MCF 10A (cell line): ENCODE data around the gene HOXB7. TPM values are rescaled to one million over a fixed set of nuclear protein-coding genes. Genes with fewer than 3 reads are reported as not detected.

Experiments
- BruUV-seq: library from RNA; stranded (reverse); fragments of 400-500 nt; replicated peaks from 2 replicates; lab custom pipeline; 2021; lab: Mats Ljungman, UMichigan
- CTCF ChIA-PET: fragments of 300-600 bp; sonication (Branson Sonifier 250); formaldehyde crosslinking; extraction: SDS; loops from one replicate; lab custom pipeline; 2021; ENCODE audit warnings: antibody characterized with exemption, inconsistent platforms; lab: Yijun Ruan, JAX
- POLR2A ChIA-PET: fragments of 300-600, 350-650 bp; sonication (Branson Sonifier 250); formaldehyde crosslinking; extraction: SDS; loops from one replicate; lab custom pipeline; 2020; ENCODE audit warnings: antibody characterized with exemption, inconsistent platforms; lab: Yijun Ruan, JAX
- DNase-seq: peaks from one replicate; pipeline ENCODE4 v3.0.0-alpha.2; 2018; ENCODE audit not compliant: unreplicated experiment
- H3K27ac Mint-ChIP-seq: one replicate; pipeline ENCODE4 v1.8.0; 2022; ENCODE audit warnings: mild to moderate bottlenecking, low read depth, mixed read lengths; ENCODE audit not compliant: unreplicated experiment
- H3K27me3 Mint-ChIP-seq: one replicate; pipeline ENCODE4 v1.8.0; 2022; ENCODE audit warnings: mixed read lengths; ENCODE audit not compliant: insufficient read depth, unreplicated experiment
- H3K36me3 Mint-ChIP-seq: one replicate; pipeline ENCODE4 v1.8.0; 2022; ENCODE audit warnings: mild to moderate bottlenecking, moderate library complexity, mixed read lengths; ENCODE audit not compliant: insufficient read depth, unreplicated experiment
- H3K4me1 Mint-ChIP-seq: one replicate; pipeline ENCODE4 v1.8.0; 2022; ENCODE audit warnings: mixed read lengths; ENCODE audit not compliant: insufficient read depth, unreplicated experiment
- H3K4me3 Mint-ChIP-seq: one replicate; pipeline ENCODE4 v1.8.0; 2022; ENCODE audit warnings: mild to moderate bottlenecking, moderate library complexity, mixed read lengths; ENCODE audit not compliant: unreplicated experiment
- H3K9me3 Mint-ChIP-seq: one replicate; pipeline ENCODE4 v1.8.0; 2022; ENCODE audit warnings: mixed read lengths; ENCODE audit not compliant: unreplicated experiment
- intact Hi-C: fragments of 100-400 bp; cut with micrococcal nuclease; formaldehyde crosslinking; loops from 2 replicates; pipeline ENCODE4 v1.14.1; 2022
- total RNA-seq: library from RNA; stranded (reverse); gene quantifications from 2 replicates; pipeline ENCODE4 v1.2.3, GENCODE V29; 2022
- TF ChIP-seq, protein P1 (sequence below): fragments of 200-600 bp; IDR thresholded peaks from one replicate; pipeline ENCODE4 v1.8.0; 2022; ENCODE audit warnings: antibody characterized with exemption, mild to moderate bottlenecking; ENCODE audit not compliant: unreplicated experiment

The HOXB7 gene
- total RNA-seq, 1 experiment from 2014 or later, result not detected

DNA sequence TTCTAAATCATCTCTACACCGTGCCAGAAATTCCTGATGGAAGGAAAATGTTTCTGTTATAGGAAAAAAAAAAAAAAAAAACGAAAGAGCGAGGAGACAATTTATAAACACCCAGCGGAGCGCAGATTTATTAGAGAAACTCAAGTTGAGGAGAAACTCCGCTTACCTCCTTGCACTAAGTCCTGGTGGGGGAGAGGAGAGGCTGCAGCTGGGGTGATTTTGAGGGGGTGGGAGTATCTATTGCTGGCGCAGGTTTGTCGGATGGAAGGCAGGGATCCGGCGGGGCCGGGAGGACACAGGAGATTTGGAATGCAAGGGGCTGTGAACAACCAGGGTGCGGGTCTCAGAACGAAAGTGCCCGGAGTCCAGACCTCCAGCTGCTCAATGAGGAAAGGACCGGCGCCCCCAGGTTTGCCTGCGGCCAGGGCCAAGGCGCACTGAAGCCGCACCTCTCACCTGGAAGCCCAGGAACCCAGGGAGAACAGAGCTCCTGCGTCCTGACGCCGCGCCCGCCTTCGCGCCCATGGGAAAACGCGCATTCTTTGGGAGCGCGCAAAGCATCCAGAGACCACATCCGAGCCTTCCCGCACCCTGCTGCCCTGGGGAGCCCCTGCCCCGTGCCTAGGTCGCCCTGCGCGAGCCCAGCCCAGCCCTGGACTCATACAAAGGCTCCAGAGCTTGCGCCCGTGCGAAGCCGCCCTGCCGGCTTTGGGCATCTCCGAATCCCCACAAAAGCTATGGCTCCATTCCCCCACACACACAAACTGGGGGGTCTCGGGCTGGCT, 6.8 kb upstream of the HOXB7 start:
- intact Hi-C loops, result loop anchor here (1.0 to 2.0 kb wide), 5 partner anchors 309 to 592 kb away; no protein-coding TSS in a partner anchor
- H3K9me3 Mint-ChIP-seq, result no peaks in the 10 kb centered on the region
- POLR2A ChIA-PET, result interaction anchor here (0.6 kb wide), 1 partner anchor 444 kb away, joined by 3 read pairs; no protein-coding TSS in a partner anchor
- H3K27ac Mint-ChIP-seq, result no peak overlapping the region
- no peak overlapping the region for H3K4me3 Mint-ChIP-seq
- H3K4me1 Mint-ChIP-seq, result peaks cover 4% of the 10 kb centered on the region
- peaks cover 7% of the 10 kb centered on the region for H3K36me3 Mint-ChIP-seq
- no TSS peak for BruUV-seq
- TF ChIP-seq, protein P1, sequence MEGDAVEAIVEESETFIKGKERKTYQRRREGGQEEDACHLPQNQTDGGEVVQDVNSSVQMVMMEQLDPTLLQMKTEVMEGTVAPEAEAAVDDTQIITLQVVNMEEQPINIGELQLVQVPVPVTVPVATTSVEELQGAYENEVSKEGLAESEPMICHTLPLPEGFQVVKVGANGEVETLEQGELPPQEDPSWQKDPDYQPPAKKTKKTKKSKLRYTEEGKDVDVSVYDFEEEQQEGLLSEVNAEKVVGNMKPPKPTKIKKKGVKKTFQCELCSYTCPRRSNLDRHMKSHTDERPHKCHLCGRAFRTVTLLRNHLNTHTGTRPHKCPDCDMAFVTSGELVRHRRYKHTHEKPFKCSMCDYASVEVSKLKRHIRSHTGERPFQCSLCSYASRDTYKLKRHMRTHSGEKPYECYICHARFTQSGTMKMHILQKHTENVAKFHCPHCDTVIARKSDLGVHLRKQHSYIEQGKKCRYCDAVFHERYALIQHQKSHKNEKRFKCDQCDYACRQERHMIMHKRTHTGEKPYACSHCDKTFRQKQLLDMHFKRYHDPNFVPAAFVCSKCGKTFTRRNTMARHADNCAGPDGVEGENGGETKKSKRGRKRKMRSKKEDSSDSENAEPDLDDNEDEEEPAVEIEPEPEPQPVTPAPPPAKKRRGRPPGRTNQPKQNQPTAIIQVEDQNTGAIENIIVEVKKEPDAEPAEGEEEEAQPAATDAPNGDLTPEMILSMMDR, result no peak
- peaks cover 100% of the 10 kb centered on the region for H3K27me3 Mint-ChIP-seq
- DNase-seq, result no peak
- CTCF ChIA-PET, result interaction anchor here (0.5 to 2.7 kb wide), 14 partner anchors 8 to 884 kb away, joined by 3 to 10 read pairs (median 4); partner anchors contain the start of gene HOXB9

DNA sequence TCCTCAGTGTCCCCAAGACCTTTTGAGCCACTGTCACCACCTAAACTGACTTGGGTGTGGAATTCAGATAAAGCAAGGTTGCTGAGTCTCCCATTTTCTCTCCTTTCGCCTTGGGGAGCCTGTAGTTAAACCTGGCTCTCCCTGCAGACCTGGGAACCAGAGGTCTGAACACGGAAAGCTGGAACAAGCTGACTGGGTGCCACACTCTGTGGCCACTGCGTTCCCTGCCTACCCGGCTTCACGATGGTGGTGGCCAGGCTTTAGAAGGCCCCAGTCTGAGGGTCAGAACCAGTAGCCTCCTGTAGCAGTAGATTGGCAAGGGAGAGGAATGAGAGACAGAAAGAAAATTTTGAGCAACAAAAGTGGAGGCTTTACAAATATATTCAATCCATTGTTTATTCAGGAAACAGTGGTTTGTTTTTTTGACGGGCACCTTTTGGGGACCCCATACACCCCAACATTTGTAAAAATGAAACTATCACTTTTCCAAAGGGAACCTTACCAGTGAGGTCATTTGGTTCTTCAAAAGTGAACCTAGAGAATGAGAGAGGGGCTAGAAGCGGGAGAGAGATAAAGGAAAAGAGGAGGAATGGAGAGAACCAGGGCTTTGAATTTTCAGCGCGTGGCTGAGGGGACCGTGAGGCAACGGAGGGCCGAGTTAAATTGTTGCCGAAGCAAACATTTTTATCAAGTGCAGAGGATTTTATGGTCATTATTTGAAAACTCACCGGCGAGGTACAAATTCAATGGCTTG, 6.1 kb upstream of the HOXB7 start:
- Mint-ChIP-seq H3K4me1 (peaks cover 4% of the 10 kb centered on the region), H3K4me3 (no peak overlapping the region), H3K27me3 (peaks cover 100% of the 10 kb centered on the region), H3K9me3 (no peaks in the 10 kb centered on the region), H3K36me3 (no peaks in the 10 kb centered on the region), H3K27ac (no peak overlapping the region)
- TF ChIP-seq, protein P1, result no peak
- no TSS peak for BruUV-seq
- intact Hi-C loops, result no loop called here
- CTCF ChIA-PET, result interaction anchor here (0.6 to 2.7 kb wide), 6 partner anchors 8 to 591 kb away, joined by 3 to 10 read pairs (median 4); partner anchors contain the start of gene HOXB9
- POLR2A ChIA-PET, result no interaction called here
- DNase-seq, result no peak

DNA sequence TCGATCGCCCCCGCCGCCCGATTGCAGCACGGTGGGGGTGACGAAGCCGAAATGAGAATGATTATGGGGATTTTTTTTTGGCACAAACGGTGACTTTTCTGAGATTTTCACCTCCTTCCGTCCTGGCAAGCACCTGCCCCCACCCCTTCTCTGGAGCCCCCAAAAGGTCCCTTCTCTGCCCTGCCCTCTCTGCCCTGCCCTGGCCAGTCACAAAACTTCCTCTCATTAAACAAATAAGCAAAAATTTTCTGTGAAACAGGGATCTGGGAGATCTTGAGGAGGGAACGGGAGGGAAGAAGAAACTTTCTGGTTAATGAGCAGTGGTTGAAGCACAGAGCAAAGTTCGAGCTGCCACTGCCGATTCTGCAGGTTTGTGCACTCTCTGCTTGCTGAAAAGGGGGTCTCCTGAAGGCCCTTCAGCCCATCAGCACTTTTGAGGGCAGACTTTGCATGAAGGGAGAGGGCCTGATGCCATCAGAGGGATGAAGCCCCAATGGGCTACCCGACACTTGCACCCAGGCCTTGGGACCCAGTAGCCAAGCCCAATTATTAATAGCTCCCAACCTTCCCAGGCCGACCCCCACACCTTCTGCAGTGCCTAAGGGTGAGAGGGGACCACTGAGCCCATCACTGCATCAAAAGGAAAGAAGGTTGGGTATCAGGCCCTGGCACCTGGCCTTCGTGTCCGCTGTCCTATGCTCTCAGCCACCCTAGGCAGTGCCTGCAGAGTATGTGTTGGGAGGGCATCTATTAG, 5.3 kb upstream of the HOXB7 start:
- ChIA-PET POLR2A (no interaction called here), CTCF (interaction anchor here (0.6 to 2.0 kb wide), 2 partner anchors 9 to 423 kb away, joined by 3 to 5 read pairs; partner anchors contain the start of gene HOXB9)
- no TSS peak for BruUV-seq
- peaks cover 100% of the 10 kb centered on the region for H3K27me3 Mint-ChIP-seq
- no peak overlapping the region for H3K4me3 Mint-ChIP-seq
- DNase-seq, result no peak
- intact Hi-C loops, result no loop called here
- TF ChIP-seq, protein P1, result no peak
- H3K4me1 Mint-ChIP-seq, result peaks cover 4% of the 10 kb centered on the region
- no peaks in the 10 kb centered on the region for H3K36me3 Mint-ChIP-seq
- no peak overlapping the region for H3K27ac Mint-ChIP-seq
- no peaks in the 10 kb centered on the region for H3K9me3 Mint-ChIP-seq
